Measurements from ENCODE around the gene ZC2HC1B. TPM values are rescaled to one million over a fixed set of nuclear protein-coding genes. Genes with fewer than 3 reads are reported as not detected.

The ZC2HC1B gene
- total RNA-seq, 1 donor from 2014 or later: not detected

DNA sequence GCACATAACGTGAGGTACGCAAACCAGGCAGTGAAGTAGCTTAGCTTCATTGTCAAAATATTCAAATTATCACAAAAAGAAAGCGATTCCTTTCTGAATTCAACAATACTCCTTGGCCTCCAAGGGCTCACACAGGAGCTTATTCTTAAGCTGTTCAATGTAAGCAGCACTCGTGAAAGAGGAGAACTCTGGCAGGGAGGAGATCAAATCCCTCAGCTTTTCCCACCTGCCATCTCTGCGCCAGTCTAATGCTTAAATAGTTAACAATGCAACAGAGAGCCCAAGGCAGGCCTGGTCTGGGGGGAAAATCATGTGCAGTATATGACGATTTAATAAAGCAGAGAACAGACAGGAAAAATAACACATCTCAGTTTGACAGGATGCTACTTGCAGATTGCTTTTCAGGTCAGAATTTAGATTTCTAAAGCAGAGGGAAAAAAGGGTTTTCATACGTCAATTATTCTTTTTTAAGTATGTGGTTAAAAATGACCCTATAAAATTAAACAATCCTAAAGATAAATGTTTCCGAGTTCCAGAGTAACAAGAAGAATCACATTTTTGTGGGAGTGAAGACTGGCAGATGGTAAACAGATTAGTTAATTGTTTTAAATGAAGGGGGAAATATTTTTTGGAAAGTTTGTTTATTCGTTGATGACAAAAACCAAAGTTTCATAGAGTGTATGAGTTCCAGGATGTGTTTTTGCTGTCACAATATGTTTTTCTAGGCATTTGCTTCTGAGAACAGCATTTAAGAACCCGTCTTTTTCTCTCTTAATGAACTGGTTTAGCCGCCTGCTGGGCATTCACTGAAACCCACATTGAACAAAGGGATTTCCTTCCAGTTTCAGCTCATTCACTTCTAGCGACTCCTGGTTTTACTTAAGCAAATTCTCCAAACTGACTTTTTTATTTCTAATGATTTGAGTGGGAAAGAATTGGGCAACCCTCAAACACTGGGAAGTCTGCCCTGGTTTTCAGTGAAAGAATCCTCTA, 97.9 kb downstream of the ZC2HC1B start:
- no peaks in the 10 kb centered on the region for H3K36me3 Mint-ChIP-seq (ENCODE audit: low read depth)
- no peak for DNase-seq (ENCODE audit: low spot score)
- peaks cover 3% of the 10 kb centered on the region for H3K4me1 Mint-ChIP-seq (ENCODE audit: low read depth)
- no peak overlapping the region for H3K4me3 Mint-ChIP-seq (ENCODE audit: low read depth)
- intact Hi-C loops (cut with micrococcal nuclease): no loop called here
- no peaks in the 10 kb centered on the region for H3K9me3 Mint-ChIP-seq
- no peak overlapping the region for H3K27ac Mint-ChIP-seq
- H3K27me3 Mint-ChIP-seq (ENCODE audit: low read depth): no peaks in the 10 kb centered on the region

DNA sequence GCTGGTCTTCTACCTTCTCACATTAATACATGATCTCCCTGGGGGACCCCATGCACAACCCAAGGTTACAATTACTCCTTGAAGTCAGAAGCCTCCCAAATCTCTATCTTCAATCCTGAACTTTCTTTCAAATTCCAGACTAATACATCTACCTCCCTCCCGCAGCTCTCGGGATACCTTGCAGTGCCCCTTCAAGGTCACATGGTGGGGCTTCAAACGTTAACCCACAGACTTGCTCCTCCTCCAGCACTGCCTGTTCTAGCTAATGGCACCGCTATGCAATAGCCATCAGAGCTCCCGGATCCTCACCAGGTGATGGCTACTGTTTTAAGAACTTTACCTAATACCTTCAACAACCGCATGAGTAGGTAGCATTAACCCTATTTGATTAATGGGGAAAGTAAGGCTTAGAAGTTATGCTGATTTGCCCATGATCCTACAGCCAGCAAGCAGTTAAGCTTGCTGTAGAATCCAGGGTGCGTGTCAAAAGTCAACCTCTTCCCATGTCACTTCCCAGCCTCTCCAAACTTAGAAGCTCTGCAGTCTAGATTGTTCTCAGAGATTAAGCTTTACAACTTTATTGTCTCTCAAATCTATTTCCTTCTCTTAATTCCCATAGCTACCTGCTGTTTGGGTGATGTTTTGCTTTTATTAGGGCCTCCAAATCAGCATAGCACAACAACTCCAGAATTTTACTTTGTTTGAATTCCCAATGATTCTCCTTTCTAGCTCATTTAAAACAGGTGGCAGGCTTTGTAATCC, 99.1 kb downstream of the ZC2HC1B start:
- Mint-ChIP-seq H3K9me3 (no peaks in the 10 kb centered on the region), H3K27me3 (ENCODE audit: low read depth) (no peaks in the 10 kb centered on the region), H3K27ac (no peak overlapping the region), H3K4me1 (ENCODE audit: low read depth) (peaks cover 3% of the 10 kb centered on the region), H3K4me3 (ENCODE audit: low read depth) (no peak overlapping the region), H3K36me3 (ENCODE audit: low read depth) (no peaks in the 10 kb centered on the region)
- intact Hi-C loops (cut with micrococcal nuclease): no loop called here
- no peak for DNase-seq (ENCODE audit: low spot score)

DNA sequence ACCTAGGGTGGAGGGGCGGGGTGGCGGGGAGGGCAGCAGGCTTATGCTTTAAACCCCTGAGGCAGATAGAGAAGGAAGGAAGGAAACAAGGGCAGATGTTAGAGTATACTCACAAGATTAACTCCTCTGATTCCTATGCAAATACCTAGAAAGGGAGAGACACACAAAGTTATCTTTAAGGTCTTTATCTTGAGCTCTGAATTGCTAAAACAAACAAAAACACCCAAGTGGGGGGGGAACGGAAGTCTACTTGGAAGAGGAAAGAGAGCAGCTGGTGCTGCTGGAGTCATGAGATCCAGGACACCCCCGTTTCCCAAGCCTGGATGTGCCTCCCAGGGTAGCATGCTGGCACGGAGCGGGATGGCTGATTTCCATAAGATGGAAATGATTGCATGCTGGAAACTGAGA, 100.4 kb downstream of the ZC2HC1B start:
- no peak for DNase-seq (ENCODE audit: low spot score)
- Mint-ChIP-seq H3K9me3 (no peaks in the 10 kb centered on the region), H3K36me3 (ENCODE audit: low read depth) (no peaks in the 10 kb centered on the region), H3K27me3 (ENCODE audit: low read depth) (no peaks in the 10 kb centered on the region), H3K4me1 (ENCODE audit: low read depth) (peaks cover 3% of the 10 kb centered on the region), H3K4me3 (ENCODE audit: low read depth) (no peak overlapping the region), H3K27ac (no peak overlapping the region)
- intact Hi-C loops (cut with micrococcal nuclease): no loop called here

DNA sequence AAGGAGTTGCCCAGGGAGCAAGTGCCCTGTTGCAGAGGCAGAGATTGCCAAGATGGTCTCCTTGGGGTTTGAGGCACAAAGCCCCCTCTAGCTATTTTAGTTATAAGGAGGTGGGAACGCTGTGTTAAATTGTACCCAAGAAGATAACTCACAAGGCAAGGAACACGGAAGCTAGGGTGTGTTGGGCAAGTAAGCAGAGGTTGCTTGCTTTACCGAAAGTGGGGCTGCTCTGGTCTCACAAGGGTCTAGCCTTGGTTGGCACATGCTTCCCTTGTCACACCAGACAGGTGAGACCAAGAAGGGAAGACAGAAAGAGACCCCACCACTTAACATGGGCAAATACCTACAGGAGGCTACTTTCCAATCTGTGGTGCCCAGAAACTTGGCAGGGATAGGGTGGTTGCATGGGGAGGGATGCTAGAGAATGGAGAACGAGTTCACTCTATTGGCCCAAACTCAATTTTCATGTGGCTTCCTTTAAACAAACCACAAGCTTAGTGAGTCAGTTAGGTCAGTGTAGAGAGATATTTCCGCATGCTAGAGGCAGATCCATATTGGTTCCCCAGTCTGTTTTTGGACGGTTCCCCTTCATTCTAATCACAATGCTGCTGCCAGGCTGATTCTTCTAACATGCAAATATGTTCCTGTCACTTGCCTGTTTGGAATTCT, 101.4 kb downstream of the ZC2HC1B start:
- intact Hi-C loops (cut with micrococcal nuclease): no loop called here
- H3K27me3 Mint-ChIP-seq (ENCODE audit: low read depth): peaks cover 1% of the 10 kb centered on the region
- DNase-seq (ENCODE audit: low spot score): no peak
- H3K27ac Mint-ChIP-seq: no peak overlapping the region
- no peaks in the 10 kb centered on the region for H3K9me3 Mint-ChIP-seq
- H3K36me3 Mint-ChIP-seq (ENCODE audit: low read depth): no peaks in the 10 kb centered on the region
- no peak overlapping the region for H3K4me3 Mint-ChIP-seq (ENCODE audit: low read depth)
- H3K4me1 Mint-ChIP-seq (ENCODE audit: low read depth): peaks cover 3% of the 10 kb centered on the region

DNA sequence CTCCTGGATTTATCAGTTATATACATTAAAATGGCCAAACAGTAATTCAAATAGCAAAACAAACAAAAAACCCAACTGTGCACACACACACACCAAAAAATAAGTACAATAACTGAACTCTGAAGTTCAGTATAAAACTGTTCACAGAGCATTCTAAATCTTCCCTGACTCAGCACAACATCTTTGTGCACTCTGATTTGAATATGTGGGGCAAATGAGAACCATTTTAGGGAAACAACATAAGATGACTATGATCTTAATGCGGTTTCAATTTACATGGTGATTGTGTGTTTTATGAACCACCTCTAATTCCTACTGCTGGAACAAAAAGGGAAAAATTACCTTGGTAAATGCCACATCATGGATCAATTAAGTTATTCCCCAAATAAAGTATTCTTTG, 102.0 kb downstream of the ZC2HC1B start:
- H3K36me3 Mint-ChIP-seq (ENCODE audit: low read depth): no peaks in the 10 kb centered on the region
- intact Hi-C loops (cut with micrococcal nuclease): no loop called here
- H3K27me3 Mint-ChIP-seq (ENCODE audit: low read depth): peaks cover 5% of the 10 kb centered on the region
- DNase-seq (ENCODE audit: low spot score): no peak
- no peak overlapping the region for H3K4me3 Mint-ChIP-seq (ENCODE audit: low read depth)
- H3K4me1 Mint-ChIP-seq (ENCODE audit: low read depth): peaks cover 3% of the 10 kb centered on the region
- no peaks in the 10 kb centered on the region for H3K9me3 Mint-ChIP-seq
- no peak overlapping the region for H3K27ac Mint-ChIP-seq

DNA sequence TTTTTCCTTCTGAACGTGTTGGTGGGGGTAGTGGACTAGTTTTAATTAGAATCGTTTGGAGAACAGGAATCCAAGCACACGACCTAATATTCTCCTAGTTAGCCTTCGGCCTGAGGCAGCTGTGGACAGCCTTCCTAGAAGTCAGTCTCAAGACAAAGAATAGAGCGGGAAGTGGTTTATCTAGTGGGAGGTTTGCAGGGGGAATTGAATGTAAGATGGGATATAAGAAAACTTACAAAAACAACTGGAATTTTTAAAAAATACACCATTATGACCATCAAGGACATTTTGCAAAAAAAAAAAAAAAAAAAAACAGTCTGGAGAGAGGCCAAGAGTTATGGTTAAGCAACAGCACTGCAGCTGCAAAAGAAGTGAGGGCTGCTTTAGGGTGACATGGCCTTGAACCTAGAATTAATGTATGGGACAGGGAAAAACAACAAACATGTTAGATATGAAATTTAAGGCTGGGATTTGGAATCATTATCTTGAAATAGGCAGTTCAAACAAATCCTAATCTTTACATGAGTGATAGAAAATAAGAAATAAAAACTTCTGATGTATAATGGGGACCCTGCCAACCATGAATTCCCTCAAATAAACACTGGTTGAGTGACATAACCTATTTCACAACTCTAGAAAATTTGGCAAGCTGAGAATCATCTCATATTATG, 103.6 kb downstream of the ZC2HC1B start:
- Mint-ChIP-seq H3K9me3 (no peaks in the 10 kb centered on the region), H3K4me3 (ENCODE audit: low read depth) (no peak overlapping the region), H3K27me3 (ENCODE audit: low read depth) (peaks cover 13% of the 10 kb centered on the region), H3K4me1 (ENCODE audit: low read depth) (peaks cover 3% of the 10 kb centered on the region), H3K27ac (no peak overlapping the region), H3K36me3 (ENCODE audit: low read depth) (no peaks in the 10 kb centered on the region)
- intact Hi-C loops (cut with micrococcal nuclease): no loop called here
- DNase-seq (ENCODE audit: low spot score): no peak

DNA sequence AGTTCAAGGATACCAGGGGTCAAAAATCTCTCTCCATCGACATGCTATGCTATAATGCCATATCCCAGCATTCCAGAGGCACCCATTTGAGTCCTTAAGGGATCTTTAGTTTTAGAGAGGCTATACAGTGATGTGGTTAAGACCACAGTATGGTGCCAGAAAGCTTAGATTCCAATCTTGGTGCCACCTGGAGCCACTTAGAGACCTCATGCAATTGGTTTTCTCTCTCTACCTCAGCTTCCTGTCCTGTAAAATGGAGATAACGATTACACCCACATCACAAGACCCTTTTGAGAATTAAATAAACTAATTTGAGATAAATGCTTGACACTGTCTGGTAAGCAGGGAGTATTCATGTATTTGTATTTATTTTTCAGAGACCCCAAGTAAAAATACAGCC, 104.8 kb downstream of the ZC2HC1B start:
- H3K9me3 Mint-ChIP-seq: no peaks in the 10 kb centered on the region
- no peak overlapping the region for H3K4me3 Mint-ChIP-seq (ENCODE audit: low read depth)
- peaks cover 13% of the 10 kb centered on the region for H3K27me3 Mint-ChIP-seq (ENCODE audit: low read depth)
- no peak overlapping the region for H3K27ac Mint-ChIP-seq
- intact Hi-C loops (cut with micrococcal nuclease): no loop called here
- no peaks in the 10 kb centered on the region for H3K36me3 Mint-ChIP-seq (ENCODE audit: low read depth)
- no peak for DNase-seq (ENCODE audit: low spot score)
- peaks cover 3% of the 10 kb centered on the region for H3K4me1 Mint-ChIP-seq (ENCODE audit: low read depth)

DNA sequence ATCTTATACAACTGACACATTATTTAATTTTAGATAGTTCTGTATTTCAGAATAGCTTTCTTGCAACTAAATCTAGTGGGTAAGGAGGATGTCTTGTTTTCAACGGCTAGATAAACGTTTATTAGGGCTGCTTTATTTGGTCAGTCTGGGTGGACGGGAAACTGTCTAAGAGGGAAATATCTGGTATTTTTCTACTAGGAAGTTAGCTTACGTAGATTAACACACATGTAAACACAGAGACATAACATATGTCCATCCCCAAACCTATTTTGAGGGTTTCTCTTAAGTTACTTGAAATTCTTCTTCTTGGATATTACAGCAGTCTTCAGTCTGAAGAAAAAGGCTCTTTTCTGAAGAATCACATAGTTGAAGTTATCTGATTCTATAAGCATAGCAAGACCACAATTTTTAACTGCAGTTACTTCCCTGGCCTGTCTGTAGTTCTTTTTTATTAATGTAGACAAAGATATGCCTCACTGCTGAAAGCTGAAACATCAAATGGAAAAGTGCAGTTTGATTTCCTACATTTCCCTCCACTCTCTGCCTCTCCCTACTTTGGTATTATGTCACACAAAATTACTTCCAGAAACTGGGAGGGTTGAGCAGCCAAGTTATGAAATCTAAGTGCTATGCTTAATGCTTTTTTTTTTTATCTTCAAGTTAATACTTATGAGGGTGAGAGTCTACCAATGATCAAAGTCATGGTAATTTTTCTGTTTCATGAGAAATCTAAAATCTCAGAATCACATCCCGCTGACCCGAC, 106.4 kb downstream of the ZC2HC1B start:
- DNase-seq (ENCODE audit: low spot score): no peak
- intact Hi-C loops (cut with micrococcal nuclease): no loop called here
- H3K9me3 Mint-ChIP-seq: no peaks in the 10 kb centered on the region
- H3K27me3 Mint-ChIP-seq (ENCODE audit: low read depth): peaks cover 18% of the 10 kb centered on the region
- H3K36me3 Mint-ChIP-seq (ENCODE audit: low read depth): no peaks in the 10 kb centered on the region
- H3K27ac Mint-ChIP-seq: no peak overlapping the region
- no peak overlapping the region for H3K4me3 Mint-ChIP-seq (ENCODE audit: low read depth)
- H3K4me1 Mint-ChIP-seq (ENCODE audit: low read depth): peaks cover 2% of the 10 kb centered on the region

DNA sequence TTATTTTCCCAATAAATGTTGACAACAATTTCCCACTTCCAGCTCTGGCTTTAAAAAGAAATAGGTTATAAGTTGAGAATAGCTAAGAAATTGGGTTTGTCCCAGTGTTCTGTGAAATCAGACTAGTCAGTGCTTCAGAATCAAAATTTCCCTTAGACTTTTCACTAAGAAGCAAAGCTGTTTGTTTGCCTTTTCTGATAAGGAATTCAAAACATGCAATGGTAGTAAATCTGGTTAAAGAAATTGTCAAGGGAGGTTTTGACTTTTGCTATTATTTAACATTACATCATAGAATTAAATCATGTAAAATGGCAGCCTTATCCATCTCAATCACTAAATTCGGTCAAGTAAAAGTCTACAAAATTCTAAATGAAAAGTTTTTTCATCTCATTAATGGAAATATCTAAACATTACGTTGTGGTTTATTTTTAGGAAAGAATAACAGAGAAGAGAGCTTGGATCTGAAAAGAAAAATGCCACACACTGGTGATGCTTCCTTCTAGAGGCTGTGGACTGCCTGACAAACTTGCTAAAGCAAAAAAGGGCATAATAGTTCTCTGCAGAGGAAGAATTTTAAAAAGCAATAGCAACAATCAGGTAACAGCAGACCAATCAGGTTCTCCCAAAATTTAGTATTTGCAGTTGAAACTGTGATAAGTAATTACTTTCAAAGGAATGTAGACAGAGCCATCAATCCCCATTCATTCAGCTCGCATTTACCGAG, 107.4 kb downstream of the ZC2HC1B start:
- Mint-ChIP-seq H3K27me3 (ENCODE audit: low read depth) (peaks cover 18% of the 10 kb centered on the region), H3K9me3 (no peaks in the 10 kb centered on the region), H3K36me3 (ENCODE audit: low read depth) (no peaks in the 10 kb centered on the region), H3K4me3 (ENCODE audit: low read depth) (no peak overlapping the region), H3K27ac (no peak overlapping the region), H3K4me1 (ENCODE audit: low read depth) (peaks cover under 1% of the 10 kb centered on the region)
- intact Hi-C loops (cut with micrococcal nuclease): no loop called here
- no peak for DNase-seq (ENCODE audit: low spot score)

DNA sequence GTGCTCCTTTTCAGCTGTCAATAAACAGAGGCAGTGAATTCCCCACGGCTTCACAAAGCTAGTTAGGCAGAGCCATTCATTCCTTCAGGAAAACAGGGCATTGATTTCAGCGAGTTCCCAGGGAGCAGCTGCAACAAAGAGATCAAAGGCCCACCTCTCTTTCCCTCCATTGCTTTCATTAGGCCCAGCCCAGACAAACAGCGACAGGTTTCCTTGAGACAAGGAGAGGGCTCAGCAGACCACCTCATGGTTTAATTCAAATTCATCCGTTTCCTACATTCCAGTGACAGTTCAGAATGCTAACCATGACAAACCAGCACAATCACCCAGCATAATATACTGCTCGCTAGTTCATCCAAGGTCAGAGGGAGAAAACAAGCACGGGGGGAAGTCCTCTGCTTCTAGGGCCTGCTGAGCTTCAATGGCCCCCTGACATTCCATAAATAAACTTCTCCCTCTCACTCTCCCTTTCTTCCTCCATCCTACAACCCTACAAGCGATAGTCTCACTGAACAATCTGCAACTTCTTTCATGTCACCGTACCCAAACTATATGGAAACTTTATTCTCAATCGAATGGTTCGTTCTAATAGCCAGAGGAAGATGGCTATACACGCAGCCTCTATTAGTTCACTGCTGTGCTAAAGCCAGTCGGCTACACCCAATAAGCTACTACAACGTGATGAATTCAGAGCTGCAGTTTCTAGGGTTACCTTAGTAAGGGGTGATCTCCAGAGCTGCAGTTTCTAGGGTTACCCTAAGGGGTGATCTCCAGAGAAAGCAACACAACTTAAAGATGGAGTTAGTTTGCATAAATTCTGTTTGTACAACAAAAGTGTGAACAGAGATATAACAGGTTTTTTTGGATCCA, 109.1 kb downstream of the ZC2HC1B start:
- intact Hi-C loops (cut with micrococcal nuclease): no loop called here
- Mint-ChIP-seq H3K27me3 (ENCODE audit: low read depth) (peaks cover 21% of the 10 kb centered on the region), H3K9me3 (no peaks in the 10 kb centered on the region), H3K4me3 (ENCODE audit: low read depth) (no peak overlapping the region), H3K4me1 (ENCODE audit: low read depth) (peaks cover 5% of the 10 kb centered on the region), H3K27ac (no peak overlapping the region), H3K36me3 (ENCODE audit: low read depth) (no peaks in the 10 kb centered on the region)
- no peak for DNase-seq (ENCODE audit: low spot score)

DNA sequence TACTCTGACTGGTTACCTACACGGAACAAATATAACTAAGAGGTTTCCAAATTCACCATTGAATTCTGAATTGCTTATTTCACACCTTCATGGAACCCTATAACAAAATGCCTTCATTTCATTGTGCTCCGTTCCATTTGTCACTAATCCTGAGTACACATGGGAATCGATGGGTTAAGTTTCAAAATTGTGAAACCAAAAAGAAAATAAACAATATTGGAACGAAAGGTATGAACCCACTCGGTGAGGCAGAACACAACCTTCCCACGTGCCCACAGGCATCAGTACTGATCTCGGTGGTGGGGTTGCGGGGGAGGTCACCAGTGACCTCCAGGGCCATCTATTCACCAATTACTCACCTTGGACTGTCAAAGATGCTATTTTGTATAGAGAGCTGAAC, 109.8 kb downstream of the ZC2HC1B start:
- H3K4me1 Mint-ChIP-seq (ENCODE audit: low read depth): peaks cover 5% of the 10 kb centered on the region
- no peak overlapping the region for H3K27ac Mint-ChIP-seq
- intact Hi-C loops (cut with micrococcal nuclease): no loop called here
- no peak overlapping the region for H3K4me3 Mint-ChIP-seq (ENCODE audit: low read depth)
- DNase-seq (ENCODE audit: low spot score): no peak
- H3K36me3 Mint-ChIP-seq (ENCODE audit: low read depth): no peaks in the 10 kb centered on the region
- no peaks in the 10 kb centered on the region for H3K9me3 Mint-ChIP-seq
- H3K27me3 Mint-ChIP-seq (ENCODE audit: low read depth): peaks cover 21% of the 10 kb centered on the region
